ENCODE measurements around the gene FNDC5. TPM values are rescaled to one million over a fixed set of nuclear protein-coding genes. Genes with fewer than 3 reads are reported as not detected.
A peak's percentile ranks its signal among the peaks of the same experiment; 100 is the strongest.

FNDC5 gene
- total and polyA plus RNA-seq, 8 donors: 0.28 to 3.1 (median 0.74) TPM

DNA sequence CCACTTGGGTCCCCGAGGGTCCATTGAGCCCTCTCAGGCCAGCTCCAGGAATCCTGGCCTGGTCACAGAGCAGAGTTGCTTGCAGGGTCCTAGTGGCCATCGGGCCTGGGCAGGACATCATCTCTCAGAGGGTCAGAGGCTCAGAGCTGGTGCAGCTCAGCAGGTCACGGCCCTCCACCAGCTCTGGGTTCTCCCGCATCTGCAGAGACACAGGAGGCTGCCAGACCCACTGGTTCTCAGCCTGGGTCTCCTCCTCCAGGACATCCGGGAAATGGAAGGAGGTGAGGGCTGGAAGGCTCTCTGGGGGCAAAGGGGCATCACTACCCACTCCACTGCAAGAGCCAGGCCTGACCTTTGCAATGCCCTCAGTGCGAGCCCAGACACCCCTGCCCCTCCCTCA is 24.0 kb upstream of the FNDC5 start:
- DNase-seq: peak in 2 of 6 donors; percentile 50 to 62

DNA sequence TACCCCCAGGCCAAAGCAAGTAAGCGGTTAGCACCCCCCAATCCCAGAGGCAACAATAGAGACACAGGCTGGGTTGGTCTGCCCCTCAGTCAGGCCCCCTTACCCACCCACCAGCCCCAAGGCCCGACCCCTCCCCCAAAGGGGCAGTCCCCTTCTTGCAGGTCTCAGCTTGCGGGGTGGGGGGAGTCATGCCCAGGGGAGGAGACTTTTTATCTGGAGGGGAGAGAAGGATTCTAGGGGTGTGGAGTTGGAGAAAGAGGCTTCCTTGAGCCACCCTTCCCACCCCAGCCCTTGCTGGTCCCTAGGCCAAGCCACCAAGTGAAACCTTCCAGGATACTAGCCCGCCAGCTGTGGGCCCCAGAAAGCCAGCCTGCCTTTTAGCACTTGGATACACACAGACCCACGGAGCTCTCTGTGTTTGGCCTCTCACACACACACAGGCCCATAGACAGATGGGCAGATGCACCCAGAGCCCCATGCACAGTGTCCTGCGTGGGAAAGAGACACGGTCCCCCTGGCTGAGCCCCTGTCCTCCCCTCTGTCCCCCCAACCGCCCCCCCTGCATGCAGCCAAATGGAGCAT is 23.4 kb upstream of the FNDC5 start:
- H3K4me1 ChIP-seq: peaks cover 0 to 4% (median 0%) of the 10 kb centered on the region in 3 donors
- no peaks in the 10 kb centered on the region for H3K27me3 ChIP-seq
- ATAC-seq: peak in 3 of 4 donors; percentile 3 to 11 (median 6)
- H3K4me3 ChIP-seq: peak overlapping the region in 1 of 4 donors; percentile 49
- no peak for FAIRE-seq
- TF ChIP-seq CTCF (IDR thresholded peaks at IDR 0.05): no peak
- H3K9me3 ChIP-seq: no peaks in the 10 kb centered on the region
- intact Hi-C loops (cut with DNase I): no loop called here
- DNase-seq: peak in 2 of 6 donors; percentile 52 to 67
- 81 to 86% methylated on average over 8 of the region's 8 CpGs for WGBS, 2 donors
- no peaks in the 10 kb centered on the region for H3K36me3 ChIP-seq
- H3K27ac ChIP-seq: no peak overlapping the region

More for the DNA sequence above, 24.0 kb upstream of the FNDC5 start:
- H3K9me3 ChIP-seq: no peaks in the 10 kb centered on the region
- H3K4me3 ChIP-seq: no peak overlapping the region
- FAIRE-seq: no peak
- 89 to 91% methylated on average over 6 of the region's 6 CpGs for WGBS, 2 donors
- TF ChIP-seq CTCF (IDR thresholded peaks at IDR 0.05): no peak
- ATAC-seq: no peak
- H3K36me3 ChIP-seq: no peaks in the 10 kb centered on the region
- no peaks in the 10 kb centered on the region for H3K27me3 ChIP-seq
- H3K4me1 ChIP-seq: peaks cover 0 to 4% (median 0%) of the 10 kb centered on the region in 3 donors
- intact Hi-C loops (cut with DNase I): no loop called here
- H3K27ac ChIP-seq: no peak overlapping the region

DNA sequence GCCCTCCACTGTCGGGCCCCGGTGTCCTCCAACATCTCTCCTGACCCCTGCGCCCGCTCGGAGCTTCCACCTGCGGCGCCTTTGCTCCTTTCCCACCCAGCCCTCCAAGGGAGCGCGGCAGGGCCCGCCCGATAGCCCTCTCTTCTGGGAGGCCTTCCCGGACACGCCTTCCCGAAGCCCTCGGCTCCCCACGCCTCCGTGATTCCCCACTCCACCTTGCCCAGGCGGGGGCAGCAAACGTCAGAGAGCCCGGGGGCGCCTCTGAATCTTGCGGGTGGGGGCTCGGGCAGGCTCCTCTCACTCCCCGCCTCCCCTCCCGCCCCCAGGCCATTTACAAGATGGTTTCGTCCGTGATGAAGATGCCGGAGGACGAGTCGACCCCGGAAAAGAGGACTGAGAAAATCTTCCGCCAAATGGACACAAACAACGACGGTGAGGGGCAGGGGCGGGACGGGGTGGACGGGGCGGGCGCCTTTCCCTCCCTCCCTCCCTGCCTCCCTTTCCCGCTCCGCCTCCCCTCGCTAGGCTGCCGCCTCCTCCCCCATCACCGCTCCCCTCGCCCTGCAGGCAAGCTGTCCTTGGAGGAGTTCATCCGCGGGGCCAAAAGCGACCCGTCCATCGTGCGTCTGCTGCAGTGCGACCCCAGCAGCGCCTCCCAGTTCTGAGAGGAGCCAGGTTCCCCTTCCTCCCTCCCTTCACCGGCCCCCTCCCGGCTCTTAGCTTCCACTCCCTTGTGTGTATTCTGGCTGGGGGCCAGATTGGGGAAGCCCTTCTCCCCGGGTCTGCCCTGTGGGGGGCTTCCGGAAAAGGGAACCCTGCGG is 22.7 kb upstream of the FNDC5 start:
- no peaks in the 10 kb centered on the region for H3K27me3 ChIP-seq

GRCh38 chr1:32892368-32893197 is 21.9 kb upstream of the FNDC5 start:
- peak in 3 of 4 donors; percentile 22 to 42 (median 28) for TF ChIP-seq CTCF (IDR thresholded peaks at IDR 0.05)
- ATAC-seq (peak; percentile 33 to 54 (median 39)), DNase-seq (peak in 3 of 6 donors; percentile 31 to 62 (median 51)), FAIRE-seq (no peak)
- Histone ChIP-seq H3K27ac (no peak overlapping the region), H3K4me3 (peak overlapping the region; percentile 22 to 49 (median 34)), H3K27me3 (no peaks in the 10 kb centered on the region), H3K36me3 (no peaks in the 10 kb centered on the region), H3K4me1 (peaks cover 0 to 4% (median 0%) of the 10 kb centered on the region in 3 donors), H3K9me3 (no peaks in the 10 kb centered on the region)
- WGBS, 2 donors: 24% methylated on average over 48 to 49 of the region's 49 CpGs
- intact Hi-C loops (cut with DNase I): no loop called here

More for the DNA sequence above, 22.7 kb upstream of the FNDC5 start:
- peak; percentile 32 to 82 (median 48) for DNase-seq
- peak; percentile 55 to 82 (median 72) for ATAC-seq
- 6 to 8% methylated on average over 33 to 58 of the region's 58 CpGs for WGBS, 2 donors
- no peak for FAIRE-seq
- TF ChIP-seq CTCF (IDR thresholded peaks at IDR 0.05): no peak
- H3K9me3 ChIP-seq: no peaks in the 10 kb centered on the region
- H3K4me3 ChIP-seq: peak overlapping the region; percentile 22 to 49 (median 34)
- no peaks in the 10 kb centered on the region for H3K36me3 ChIP-seq
- intact Hi-C loops (cut with DNase I): no loop called here
- no peak overlapping the region for H3K27ac ChIP-seq
- H3K4me1 ChIP-seq: peaks cover 0 to 4% (median 0%) of the 10 kb centered on the region in 3 donors

All from pancreas (tissue), 10 donors.